GM18505 (cell line): ENCODE measurements around the gene FAM200B.

Source experiments
- ATAC-seq: cut with Tn5 transposase; IDR thresholded peaks from one replicate; pipeline ENCODE4 v1.9.1; 2021; ENCODE audit not compliant: unreplicated experiment
- POLR2A ChIP-seq: IDR thresholded peaks from 4 replicates; pipeline ENCODE4 v1.6.1; 2011; ENCODE audit warnings: borderline replicate concordance; ENCODE audit not compliant: insufficient read depth, insufficient read length; ENCODE audit errors: extremely low read depth

Gene FAM200B

DNA sequence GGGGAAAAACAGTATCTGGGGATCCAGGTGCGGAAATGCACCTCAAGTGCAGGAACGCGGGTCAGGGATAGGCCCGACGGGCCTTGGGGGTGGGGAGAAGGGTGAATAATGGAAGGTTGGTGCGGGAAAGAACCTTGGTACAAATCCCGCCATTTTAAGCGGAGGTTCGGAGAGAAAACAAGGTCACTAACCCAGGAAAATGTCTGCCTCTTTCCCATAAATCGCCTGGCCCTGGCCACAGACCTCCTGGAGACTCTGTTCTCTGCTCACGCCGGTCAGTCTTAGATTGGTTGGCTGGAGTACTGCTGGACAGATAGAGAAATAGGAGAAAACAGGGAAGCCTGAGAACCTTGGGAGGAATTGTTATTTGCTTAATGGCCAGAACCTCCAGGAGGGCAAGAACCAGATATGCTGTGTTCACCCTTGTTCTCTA lies 25.6 kb upstream of the FAM200B start:
- no peak for TF ChIP-seq POLR2A
- no peak for ATAC-seq

DNA sequence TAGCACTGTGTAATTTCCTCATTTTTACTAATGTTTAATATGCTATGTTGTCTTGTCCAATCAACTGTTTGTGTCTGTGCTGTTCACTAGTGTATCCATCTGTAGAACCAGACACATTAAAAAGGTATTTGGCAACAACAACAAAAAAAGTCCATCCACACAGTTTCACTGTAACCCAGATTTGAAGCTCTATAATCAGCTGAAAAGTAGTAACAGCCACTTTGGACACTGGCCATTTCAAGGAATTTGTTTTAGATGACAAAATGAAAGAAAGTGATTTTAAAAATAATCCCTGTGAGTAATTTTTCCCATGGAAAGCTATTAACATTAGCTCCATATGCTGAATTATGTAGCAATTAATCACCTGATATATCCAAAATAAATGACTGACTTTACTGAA lies 24.3 kb upstream of the FAM200B start:
- no peak for TF ChIP-seq POLR2A
- ATAC-seq, result no peak

DNA sequence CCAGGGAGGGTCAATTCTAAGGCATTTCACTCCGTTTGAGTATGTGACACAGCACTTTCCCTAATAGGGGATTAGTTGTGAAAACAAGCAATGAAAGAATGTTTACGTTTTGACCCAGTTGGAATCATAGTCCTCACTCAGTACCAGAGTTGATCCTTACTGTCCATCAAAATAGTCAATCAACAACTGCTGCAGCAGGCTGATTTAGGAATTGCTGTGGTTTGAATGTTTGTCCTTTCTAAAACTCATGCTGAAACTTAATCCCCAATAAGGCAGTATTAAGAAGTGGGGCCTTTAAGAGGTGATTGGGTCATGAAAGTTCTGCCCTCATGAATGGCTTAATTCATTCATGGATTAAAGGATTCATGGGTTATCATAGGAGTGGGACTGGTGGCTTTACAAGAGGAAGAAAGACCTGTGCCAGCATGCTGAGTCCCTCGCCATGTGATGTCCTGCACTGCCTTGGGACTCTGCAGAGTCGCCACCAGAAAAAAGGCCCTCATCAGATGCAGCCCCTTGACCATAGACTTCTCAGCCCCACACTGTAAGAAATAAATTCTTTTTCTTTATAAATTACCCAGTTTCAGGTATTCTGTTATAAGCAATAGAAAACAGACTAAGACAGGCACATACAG lies 23.4 kb upstream of the FAM200B start:
- ATAC-seq, result no peak
- no peak for TF ChIP-seq POLR2A

DNA sequence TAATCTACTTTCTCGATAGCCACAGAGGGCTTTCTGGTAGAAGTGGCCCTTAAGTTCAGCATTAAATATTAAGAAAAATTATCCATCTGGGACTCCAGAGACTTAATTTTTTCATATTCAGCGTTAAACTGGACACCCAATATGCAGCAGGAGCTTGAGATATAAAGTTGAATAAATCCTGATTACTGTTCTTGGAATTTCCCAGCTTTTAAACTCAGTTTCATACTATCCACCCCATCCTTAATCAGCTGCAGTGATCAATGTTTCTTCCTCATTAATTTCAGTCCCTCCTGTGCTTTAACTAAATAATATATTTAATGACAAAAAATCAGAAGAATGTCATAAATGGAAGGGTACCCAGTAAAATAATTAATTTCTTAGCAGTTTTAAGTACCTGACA lies 22.8 kb upstream of the FAM200B start:
- TF ChIP-seq POLR2A, result no peak
- no peak for ATAC-seq

DNA sequence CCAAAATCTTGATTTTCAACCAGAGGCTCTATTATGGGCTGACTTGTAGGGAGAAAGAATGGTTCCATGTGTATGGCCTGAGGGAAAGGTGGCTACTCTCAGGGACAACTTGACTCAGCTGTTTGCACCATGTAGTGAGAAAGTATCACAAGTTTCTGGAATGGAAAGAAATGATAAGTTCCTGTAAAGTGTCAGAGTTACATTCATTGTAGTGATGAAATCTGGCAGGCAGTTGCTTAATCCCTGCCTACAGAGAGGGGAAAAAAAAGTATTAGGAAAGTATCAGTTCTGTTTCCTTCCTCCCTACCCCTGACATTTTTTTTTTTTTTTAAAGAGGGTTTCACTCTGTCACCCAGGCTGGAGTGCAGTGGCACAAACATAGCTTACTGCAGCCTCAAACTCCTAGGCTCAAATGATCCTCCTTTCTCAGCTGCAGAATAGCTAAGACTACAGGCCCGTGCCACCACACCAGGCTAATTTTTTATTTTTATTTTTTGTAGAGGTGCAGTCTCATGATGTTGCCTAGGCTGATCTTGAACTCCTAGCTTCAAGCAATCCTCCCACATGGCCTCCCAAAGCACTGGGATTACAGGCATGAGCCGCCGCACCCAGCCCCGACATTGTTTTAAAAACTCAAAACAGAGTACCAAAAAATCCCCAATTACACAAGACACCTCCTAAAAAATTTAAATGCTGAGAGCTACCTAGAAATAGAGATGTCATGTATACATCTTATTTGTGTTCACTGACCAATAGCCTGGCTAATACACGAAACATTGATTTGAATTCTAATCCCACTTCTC lies 21.7 kb upstream of the FAM200B start:
- no peak for TF ChIP-seq POLR2A
- no peak for ATAC-seq

DNA sequence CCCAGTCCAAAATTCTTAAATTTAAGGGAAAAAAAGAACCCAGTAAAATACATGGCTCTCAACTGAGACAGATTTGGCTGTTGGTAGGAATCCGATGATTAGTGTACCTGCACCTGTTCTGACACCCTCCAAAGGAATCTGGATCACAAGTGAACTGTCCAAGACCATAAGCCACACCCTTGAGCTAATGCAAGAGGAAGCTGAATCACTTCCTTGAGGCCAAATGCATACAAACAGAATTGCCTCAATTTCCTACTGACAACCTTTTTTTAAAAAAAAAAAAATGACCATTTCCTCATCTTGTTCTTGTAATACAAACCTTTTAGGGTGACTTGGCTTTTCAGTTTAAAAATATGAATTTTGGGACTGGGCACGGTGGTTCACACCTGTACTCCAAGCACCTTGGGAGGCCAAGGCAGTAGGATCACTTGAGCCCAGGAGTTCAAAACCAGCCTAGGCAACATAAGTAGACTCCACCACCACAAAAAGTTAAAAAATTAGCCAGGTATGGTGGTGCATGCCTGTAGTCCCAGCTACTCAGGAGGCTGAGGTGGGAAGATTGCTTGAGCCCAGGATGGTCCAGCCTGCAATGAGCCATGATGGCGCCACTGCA lies 15.8 kb upstream of the FAM200B start:
- TF ChIP-seq POLR2A, result no peak
- no peak for ATAC-seq

DNA sequence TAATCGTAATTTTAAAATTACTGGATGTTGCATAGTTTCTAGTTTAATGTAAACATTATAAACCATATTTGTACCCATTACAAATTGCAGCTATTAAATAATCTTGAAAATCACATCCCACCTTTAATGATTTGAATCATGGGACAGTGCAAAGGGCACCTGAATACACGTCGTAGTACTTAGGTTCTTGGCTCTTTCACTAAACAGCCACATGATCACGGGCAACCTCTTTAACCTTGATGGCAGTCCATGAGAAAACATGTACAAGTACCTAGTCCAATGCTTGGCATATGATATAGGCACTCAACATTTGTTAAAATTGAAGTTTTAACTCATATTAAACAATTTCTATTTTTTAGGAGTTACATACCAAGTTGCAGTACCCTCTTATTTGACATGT lies 14.6 kb upstream of the FAM200B start:
- TF ChIP-seq POLR2A, result no peak
- no peak for ATAC-seq

DNA sequence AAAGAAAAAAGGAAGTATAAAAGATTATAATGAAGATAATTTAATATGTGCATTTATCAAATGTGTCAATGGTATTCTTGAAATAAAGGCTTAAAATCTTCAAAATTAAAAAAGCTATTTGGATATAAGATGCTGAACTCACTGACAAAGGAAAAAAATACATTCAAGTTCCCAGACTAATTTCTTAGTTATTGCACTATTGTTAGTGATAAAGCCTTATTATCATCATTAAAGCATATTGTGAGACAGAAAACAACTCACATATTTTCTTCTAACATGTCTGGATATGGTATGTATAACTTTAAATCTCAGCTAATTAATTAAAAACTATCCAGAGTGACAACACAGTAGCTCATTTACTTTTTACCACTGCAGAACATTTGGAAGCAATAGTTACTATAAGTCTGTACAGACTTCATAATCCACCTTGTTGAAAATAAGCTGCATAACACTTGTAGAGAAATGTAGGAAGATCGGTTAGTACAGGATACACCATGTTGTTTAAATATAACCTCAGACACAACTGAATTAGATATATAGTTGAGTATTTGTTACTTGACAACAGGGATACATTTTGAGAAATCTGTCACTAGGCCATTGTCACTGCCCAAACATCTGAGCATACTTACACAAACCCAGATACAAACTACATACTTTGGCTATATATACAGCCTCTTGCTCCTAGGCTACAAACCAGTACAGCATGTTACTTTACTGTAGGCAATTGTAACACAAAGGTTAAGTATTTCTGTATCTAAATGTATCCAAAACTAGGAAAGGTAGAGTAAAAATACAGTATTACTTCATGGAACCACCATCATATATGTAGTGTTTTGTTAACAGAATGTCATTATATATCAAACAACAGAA lies 12.8 kb upstream of the FAM200B start:
- ATAC-seq, result no peak
- no peak for TF ChIP-seq POLR2A

DNA sequence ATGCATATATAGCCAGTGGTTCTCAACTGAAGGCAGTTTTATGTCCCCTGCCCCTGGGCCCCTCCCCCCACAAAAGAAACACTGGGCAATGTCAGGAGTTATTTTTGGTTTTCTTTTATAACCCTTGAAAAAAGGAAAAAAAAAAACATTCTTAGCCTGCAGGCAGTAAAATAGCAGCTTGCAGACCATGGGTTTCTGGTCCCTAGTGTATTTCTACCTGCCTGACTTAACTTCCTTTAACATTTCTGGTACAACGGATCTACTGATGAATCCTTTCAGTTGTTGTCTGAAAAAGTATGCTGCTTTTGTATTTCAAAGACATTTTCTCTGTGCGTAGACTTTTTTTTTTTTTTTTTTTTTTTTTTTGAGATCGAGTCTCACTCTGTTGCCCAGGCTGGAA lies 11.1 kb upstream of the FAM200B start:
- ATAC-seq, result no peak
- no peak for TF ChIP-seq POLR2A

DNA sequence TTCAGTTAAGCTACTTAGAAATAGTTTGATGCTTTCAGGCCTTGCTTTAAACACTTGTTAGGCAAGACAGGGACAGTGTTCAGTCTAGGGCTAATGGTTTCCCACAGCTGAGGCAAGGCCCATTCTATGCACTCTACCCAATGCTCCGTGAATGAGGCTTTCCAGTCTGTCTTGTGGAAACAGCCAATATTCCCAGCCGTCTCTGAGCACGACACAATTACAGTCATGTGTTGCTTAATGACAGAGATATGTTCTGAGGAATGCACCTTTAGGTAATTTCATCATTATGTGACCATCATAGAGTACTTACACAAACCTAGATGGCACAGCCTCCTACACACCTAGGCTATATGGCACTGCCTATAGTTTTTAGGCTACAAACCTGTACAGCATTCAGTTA lies 9.5 kb upstream of the FAM200B start:
- TF ChIP-seq POLR2A, result no peak
- ATAC-seq, result no peak

DNA sequence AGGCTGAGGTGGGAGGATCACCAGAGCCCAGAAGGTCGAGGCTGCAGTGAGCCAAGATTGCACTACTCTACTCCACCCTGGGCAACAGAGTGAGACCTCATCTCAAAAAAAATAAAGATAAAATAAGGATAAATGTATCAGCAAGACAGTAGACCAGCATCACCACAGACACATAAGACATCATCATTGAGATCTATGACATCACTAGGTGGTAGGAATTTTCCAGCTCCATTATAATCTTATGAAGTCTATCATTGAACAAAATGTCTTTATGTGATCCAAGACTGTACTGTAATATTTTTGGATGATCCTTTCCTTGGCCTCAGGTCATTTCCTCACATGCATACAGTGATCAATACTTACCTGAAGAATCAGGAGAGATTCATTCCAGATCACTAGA lies 8.3 kb upstream of the FAM200B start:
- ATAC-seq, result no peak
- no peak for TF ChIP-seq POLR2A

DNA sequence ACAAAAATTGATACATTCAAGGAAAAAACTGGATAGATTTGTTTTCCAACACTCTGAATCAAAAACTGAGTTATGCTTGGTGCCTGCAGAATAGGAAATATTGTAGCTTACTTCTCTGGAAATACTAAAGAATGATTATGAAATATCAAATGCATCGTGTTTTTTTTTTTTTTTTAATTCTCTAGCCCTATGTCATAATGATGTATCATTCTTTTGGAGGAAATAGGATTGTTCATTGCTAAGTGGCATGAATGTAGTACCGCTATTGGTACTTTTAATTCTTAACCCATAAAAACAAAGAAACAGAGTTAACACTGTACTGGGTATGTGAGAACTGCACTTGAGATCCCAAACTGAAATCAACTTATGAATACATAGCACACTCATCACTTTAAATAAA lies 7.6 kb upstream of the FAM200B start:
- TF ChIP-seq POLR2A, result no peak

DNA sequence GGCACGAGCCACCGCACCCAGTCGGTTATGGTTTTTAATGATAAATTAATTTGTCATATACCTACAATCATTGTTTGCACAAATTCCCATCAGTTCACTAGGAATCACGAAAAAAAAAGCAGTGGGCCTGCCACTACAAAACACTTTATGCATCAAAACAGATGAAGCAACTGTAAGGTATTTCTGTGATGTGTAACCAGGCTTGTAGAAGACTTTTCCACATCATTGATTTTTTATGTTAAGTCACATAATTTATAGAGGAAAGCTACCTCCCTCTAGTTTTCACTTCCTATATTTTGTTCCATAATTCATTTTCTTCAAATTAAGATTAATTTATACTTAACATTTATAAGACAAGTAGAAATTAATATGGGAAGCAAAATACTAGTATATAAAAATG lies 6.7 kb upstream of the FAM200B start:
- no peak for TF ChIP-seq POLR2A
- no peak for ATAC-seq

More for the DNA sequence above, 7.6 kb upstream of the FAM200B start:
- no peak for ATAC-seq

DNA sequence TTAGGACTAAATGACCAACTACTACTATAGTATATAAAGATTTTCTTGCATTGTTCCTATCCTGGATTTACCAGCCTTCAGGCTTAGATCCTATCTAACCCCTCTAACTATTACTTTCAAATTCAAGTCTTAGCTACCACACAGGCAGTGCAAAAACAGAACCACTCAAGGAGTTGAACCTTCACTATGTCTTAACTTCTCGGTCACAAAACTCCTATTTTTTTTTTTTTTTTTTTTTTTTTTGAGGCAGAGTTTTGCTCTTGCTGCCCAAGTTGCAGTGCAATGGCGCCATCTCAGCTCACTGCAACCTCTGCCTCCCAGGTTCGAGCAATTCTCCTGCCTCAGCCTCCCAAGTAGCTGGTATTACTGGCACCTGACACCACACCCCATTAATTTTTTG lies 6.3 kb upstream of the FAM200B start:
- no peak for TF ChIP-seq POLR2A
- ATAC-seq, result no peak

DNA sequence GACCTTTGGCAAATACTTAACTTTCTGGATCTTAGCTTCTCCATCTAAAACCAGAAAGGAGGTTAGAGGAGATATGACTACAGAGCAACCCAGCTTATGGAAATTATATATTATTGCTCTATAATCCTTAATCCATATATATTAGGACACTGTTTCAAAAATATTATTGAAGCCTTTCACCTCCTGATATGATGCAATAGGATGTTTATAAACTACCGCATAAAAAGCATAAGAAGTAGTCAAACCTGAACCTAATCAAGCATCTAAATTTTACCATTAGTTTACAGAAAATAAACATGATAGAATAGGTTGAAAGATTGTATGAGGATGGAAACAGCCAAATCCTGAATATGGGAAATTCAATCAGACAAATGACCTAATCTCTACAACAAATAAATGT lies 5.6 kb upstream of the FAM200B start:
- TF ChIP-seq POLR2A, result no peak
- ATAC-seq, result no peak
